Inflammatory macrophage treated with lipopolysaccharide for 4 hours (primary cell): ENCODE data around the gene RHOJ.

ENCODE experiments used
- DNase-seq: peaks from one replicate; pipeline ENCODE4 v3.0.0-alpha.2; 2020

Gene RHOJ

DNA sequence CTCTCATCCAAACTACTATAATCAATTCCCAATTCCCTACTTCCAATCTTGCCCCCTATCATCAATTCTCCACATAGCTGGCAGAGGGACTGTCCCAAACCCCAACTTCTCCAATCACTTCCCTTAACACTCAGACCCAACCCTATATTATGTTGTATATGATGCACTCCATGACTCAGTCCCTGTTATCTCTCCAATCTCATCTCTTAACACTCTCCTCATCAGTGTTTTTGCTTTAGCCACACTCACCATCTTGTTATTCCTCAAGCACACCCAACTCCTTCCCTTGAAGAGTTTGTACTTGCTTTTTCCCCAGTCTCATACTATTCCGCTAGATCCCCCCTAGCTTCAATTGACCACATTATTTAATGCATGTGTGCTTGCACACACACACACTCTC, 4.9 kb downstream of the RHOJ start:
- DNase-seq: no peak

DNA sequence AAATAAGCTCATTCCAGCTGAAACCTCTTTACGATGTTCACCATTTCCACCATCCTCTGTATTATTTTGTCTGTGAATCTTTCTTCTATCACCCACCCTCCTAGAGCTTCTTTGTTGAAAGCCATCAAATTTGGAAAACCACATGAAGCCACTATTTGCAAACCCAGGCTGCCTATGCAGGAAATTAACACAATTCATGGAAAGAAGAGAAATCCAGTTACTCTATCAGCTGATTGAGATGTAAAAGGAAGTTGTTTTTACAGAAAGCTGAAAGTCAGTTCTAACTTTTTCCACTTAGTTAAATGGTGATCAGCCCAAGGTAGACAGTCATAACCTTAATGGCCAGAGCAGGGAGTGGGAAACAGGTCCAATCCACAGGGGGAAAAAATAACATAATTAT, 6.6 kb downstream of the RHOJ start:
- DNase-seq: no peak

DNA sequence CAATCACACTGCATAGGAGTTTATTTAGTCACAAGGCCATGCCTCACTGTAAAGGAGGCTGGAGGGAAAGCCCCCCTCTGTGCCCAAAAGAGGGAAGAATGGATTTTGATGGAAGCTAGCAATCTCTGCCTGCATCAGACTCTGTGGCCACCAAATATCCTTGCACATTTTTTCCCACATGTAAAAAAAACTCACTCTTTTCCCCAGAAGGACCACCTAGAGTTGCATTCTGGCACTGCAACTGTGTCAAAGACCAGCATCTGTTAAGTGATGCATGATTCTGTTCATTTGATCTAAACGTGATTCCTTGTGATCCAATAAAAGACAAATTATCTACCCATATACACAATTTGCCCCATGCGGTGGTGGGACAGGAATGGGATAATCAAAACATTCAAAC, 8.0 kb downstream of the RHOJ start:
- DNase-seq: no peak

DNA sequence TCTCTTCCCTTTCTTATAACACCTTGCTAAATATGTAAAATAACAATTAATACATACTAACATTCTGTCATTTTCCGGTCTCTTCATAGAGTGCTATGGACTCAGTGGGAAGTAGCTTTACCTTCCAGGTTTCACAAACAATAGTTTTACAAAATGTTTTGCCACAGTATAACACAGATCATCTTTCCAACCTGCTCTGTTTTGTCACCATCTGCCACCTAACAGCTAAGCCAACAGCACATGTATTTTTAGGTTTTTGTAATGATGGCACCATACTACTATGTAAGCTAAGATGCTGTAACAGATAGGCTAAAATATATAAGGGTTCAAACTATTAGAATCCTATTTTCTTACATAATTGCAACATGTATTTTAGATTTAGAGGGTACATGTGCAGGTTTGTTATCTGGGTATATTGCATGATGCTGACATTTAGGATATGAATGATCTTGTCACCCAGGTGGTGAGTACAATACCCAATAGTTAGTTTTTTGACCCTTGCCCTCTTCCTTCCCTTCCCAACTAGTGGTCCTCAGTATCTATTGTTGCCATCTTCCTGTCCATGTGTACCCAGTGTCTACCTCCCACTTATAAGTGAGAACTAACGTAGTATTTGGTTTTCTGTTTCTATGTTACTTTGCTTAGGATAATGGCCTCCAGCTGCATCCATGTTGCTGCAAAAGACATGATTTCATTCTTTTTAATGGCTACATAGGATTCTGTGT, 8.7 kb downstream of the RHOJ start:
- DNase-seq: no peak

DNA sequence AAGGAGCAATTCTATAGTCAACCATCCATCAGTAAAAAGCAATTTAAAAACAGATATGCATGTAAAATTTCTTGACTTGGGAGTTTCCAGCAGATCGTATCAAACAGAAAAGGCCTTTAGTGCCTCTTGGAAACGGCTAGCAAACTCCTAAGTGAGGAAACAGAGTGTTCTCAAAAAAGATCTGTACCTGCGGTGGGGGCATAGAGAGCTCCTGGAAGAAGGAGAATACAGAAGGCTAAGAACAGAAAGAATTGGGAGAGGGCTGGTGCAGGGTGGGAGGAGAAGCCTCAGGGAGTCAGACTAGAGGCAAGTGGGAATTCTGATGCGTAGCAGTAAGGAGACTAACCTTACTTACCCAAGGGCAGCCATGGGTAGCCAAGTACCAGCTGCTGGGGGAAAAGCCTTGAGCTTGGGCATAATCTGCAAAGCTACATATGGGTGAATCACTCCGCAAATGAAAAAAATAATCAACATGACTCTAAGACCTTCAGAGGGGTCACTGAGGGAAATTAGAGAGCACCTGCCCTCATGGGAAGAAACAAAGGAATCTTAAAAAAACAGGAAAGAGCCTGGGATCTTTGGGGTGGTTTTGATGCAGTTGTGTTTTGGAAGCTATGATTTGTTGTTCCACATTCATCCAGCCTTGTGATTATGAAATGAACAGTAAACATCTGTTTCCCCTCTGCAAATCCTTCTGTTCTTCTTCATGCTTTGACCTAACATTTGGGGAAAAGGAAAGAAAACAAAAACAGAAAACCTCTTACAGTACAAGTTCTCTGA, 10.4 kb downstream of the RHOJ start:
- no peak for DNase-seq

DNA sequence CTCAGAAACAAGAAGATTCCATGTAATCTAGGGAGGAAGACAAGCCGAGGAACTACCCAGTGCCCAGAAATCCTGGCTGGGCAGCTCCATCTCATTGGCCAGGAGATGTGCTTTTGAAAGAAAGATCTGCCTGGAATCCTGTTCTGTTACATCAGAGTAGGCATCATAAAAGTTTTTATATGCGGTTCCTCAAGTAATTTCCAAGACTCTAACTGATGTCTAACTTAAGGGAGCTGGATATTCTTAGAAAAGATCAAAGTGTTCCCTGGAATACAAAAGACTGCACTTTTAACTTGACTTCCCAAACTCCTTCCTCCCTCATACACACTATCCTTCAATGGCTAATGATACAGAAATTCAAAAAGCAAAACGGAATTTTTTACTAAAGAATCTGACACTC, 16.3 kb downstream of the RHOJ start:
- DNase-seq: no peak

DNA sequence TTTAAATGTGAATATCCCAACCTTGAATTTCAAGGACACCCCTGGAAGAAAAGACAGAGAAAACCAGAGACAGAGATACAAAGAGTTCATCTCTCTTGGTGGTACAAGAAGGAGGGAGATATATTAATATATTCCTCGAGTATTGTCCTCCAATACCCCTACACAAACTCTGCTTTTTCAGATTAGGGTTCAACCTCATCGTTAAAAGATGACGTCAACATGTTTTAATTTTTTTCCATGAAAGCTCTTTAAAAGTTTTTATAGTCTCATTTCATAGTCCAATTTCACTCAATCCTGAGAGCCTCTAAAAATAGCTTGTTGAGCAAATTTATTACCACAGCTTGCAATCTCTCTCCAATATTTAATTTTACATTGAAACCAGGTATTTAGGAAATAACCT, 19.4 kb downstream of the RHOJ start:
- DNase-seq: no peak

DNA sequence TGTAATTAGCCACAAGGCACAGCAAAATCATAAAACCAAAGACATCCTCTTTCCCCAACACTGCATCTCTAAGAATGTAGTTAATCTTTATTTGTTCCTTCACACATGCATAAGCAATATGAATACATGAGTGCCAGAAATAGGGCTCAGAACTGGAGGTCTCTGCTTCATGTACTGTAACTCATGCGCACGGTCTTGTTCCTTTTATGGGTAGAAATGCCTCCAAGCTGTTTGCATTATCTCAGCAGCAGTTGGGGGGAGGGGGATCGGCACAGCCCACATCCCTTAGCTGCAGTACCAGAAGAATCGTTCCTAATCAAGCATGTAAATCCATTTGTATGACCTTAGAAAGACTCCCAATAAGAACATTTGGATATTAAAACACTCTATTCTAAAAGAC, 20.0 kb downstream of the RHOJ start:
- no peak for DNase-seq

DNA sequence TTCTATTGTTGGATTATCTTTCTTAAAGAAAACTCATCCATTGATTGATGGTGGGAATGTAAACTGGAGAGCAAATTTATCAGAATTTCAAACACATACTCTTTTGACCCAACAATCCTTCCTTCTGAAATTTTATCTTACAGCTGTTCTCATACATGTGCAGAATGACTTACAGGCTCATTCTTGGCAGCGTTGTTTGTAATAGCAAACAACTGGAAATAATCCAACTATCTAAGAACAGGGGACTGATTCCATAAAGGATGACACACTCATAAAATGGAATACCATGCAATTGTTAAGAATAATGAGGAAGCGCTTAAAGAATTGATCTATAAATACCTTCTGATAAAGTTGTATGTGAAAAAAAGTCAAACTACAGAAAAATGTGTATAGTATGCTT, 24.0 kb downstream of the RHOJ start:
- DNase-seq: no peak

DNA sequence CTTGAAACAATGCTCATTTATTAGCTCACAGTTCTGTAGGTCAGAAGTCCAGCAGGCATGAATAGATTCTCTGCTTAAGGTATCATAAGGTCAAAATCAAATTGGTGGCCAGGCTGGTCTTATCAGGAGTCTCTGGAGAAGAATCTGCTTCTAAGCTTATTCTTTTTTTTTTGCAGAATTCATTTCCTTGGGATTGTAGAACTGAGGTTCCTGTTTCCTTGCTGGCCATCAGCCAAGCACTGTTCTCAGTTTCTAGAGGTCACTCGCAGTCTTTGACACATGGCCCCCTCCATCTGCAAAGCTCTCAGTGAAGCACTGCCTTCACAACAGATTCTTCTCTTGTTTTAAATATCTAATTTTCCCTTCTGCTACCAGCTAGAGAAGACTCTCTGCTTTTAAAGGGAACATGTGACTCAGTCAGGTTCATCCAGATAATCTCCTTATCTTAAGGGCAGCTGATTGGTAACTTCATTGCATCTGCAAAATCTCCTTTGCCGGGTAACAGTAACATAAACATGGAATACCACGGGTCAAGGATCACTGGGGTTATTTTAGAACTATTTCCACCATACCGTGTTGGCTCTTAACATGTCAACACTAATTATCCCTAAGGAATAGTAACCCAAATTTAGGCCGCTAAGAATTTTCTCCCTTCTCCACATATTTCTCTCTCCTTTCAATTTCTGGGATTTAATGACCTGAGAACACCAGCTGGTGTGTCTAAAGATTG, 25.3 kb downstream of the RHOJ start:
- DNase-seq: no peak

DNA sequence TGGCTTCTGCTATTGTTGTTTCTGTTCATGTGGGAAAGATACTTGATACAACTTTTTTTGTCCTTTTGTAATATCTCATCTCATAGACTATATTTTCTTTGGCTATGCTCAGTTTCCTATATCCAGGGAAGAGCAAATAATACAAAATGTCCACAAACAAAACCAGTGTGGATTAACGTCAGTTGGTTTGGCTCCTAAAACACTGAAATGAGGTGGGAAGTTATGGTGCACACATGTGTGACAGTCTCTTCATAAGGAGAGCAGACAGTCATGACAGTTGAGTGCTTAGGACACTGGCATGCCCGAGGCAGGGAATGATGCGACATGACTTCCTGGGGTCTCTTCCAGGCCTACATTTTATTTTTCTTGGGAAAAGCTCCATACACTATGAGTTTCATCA, 27.5 kb downstream of the RHOJ start:
- DNase-seq: no peak

DNA sequence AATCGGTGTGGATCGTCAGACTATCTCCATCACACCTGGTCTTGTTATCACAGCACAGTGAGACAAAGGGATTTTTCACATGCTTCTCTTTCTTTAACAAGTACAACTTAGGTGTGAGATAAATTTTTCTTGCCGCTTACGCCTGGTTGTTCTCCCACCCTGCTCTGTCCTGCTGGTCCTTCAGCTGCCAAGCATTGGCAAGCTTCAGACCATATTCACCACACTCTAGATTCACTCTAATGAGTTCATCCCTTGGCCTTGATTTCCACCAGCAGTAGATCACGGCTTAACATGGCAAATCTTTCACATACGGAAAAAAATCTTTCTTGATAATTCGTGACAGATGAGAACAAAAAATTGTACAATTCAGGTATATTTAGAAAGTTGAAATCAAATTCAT, 33.5 kb downstream of the RHOJ start:
- DNase-seq: no peak

DNA sequence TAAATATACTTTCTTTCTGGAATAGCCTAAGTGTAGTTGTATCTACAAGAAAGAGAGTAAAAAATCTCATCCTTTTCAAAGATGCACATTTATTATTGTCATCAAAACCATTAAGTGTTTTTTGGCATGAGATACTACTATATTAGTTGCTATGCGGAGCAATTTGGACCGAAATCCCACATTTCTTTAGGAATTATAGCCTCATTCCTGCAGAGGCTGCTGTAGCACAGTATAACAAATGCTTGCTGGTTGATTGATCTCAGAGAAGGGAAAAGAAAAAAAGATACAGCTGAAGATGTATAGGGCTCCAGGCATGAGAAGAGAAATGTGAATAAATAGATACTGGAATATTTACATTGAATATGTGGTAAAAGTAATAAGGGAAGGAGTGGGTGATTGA, 36.0 kb downstream of the RHOJ start:
- DNase-seq: no peak

DNA sequence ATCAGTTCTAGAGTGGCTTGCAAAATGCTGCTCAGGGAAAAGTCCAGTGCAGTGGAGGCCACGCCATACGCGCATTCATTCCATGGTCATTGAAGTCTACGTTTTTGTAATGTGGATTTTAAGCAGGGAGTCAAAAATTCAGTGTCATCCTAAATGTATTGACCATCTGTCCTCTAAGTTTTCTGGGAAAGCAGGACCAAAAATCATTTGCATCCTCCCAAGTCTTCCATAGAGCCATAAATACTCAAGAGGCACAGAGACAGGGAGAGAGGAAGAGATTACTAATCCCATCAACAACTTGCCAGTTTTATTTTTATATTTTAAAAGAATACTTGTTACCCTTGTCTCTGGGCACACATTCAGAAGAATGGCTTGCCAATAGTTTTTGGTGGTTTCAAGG, 36.9 kb downstream of the RHOJ start:
- no peak for DNase-seq

DNA sequence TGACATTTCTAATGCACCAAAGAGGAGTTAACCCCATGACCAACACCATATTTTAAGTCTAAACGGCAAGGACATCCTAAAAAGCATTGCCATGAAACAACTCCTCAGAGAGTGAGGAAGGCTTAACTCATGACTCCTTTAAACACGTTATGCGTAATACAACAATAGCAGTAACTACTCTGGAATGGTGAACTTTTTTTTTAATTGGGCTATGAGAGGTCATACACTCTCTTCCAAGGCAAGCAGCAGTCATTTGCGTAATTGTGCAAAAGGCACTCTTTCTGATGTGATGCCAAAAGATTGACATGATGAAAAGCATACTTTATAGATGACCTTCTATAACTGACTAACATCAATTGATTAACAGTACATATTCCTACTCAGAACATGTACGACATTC, 39.4 kb downstream of the RHOJ start:
- DNase-seq: no peak

DNA sequence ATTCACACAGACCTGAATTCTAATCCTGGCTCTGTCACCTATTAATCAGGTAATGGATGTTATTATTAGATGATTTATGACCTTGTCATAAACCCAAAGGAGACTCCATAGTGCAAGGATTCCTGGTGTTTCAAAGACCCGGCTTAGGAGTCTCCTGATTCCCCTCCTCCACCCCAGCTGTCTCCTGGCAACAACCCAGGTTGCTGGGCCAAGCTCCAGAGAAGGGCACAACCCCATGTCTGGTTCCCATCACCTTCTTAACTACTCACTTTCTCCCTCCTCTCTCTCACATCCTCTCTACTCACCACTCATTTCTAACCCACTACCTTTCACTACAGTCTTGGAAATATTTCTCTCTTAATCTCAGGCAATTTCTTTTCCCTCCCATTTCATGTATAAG, 41.6 kb downstream of the RHOJ start:
- no peak for DNase-seq

DNA sequence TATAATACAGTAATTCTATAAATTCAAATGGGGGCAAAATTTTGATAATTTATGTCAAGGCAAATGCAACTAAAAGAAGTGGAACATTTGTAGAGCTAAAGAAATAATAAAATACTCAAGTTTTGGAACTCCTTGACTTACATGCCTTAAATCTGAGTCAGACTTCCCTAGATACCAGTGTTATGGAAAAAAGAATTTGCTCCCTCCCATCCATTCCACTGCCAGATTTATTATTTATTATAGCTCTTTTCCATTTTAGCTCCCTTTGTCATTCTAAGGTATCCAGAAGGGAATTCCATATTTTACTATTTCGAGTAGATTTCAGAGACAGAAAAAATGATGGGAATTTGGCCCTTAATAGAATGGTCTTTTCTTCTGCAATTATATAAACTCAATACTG, 44.0 kb downstream of the RHOJ start:
- DNase-seq: no peak

DNA sequence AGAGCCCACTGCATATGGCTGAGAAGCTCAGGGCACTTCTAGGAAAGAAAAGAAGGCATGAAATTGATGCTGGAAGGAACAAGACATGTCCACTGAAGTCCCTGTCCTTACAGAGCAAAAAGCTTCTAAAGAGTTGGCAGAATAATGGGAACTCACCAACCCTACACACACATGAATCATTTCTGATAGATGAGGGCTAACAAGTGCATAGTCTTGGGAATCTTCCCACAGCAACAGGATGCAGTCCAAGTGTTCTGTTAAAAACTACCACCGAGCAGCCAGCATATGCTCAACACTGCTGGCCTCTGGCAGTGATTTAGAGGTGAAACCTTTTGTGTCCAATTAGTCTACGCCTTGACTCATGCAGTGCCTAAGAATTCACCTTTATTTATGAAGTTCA, 44.8 kb downstream of the RHOJ start:
- DNase-seq: no peak

DNA sequence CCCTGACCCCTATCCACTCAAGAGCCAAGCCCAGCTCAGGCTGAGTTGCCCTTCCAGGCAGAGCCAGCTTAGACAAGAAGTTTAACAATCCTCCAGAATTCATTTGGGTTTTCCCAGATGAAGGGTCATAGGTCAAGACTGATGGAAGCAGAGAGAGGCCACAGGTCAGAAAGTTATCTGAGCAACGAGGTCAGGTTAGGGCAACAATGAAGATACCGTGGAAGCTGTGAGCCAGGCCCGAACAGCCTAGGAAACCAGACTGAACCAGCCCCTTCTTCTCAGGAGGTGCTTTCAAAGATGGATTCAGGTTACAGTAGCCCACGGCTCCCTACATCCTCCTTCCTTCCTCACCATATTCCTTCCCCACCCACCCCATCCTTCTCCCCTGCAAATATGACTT, 53.1 kb downstream of the RHOJ start:
- no peak for DNase-seq

DNA sequence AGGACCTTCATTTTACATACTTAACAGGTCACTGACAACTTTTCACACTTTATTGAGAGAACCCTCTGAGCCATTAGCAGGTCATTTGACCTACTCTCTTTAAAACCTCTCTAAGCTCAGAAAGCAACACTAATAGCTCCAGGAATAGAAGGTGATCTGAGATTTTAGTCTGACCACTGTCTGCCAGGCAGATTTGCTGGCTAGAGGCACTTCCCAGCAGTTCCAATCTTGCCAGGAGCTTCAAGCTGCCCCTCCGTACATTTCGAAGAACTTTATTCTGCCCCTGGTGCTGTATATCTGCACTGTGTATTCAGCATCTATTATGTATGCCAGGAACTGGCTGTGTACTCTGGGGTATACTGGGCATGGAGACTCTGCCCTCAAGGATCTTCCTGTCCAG, 58.2 kb downstream of the RHOJ start:
- no peak for DNase-seq

DNA sequence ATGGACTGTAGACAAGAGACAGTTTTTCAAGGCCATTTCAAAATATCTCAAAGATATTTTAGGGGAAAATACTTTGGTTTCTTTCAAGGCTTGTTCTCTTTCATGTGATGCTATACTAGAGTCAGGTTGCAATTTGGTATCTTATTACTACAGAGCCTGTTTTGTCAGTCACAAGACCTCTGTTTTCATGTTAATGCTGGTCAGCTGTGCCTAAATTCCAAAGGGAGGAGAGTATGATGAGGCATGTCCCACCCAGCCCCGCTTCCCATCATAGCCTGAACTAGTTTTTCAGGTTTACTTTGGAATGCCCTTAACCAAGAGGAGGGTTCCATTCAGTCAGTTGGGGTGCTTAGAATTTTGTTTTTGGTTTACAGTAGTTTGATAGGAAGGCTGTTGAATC, 61.9 kb downstream of the RHOJ start:
- DNase-seq: no peak

DNA sequence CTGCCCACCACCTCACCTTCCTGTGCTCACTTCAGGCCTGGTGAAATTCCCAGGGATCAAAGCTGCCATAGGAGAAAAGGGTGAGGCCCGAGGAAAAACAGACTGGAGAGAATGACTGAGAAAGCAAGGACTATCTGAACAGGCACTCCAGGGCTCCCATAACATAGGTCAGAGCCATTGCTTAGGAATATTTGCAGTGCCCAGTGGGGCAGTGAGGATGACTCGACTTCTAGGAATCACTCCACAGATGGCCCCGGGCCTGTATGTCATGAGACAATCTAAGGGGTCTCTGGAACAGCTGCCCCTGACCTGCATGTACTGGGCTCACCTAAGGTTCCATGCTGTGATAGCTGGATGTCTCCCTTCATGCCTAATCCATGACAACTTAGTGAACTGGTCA, 62.9 kb downstream of the RHOJ start:
- no peak for DNase-seq

DNA sequence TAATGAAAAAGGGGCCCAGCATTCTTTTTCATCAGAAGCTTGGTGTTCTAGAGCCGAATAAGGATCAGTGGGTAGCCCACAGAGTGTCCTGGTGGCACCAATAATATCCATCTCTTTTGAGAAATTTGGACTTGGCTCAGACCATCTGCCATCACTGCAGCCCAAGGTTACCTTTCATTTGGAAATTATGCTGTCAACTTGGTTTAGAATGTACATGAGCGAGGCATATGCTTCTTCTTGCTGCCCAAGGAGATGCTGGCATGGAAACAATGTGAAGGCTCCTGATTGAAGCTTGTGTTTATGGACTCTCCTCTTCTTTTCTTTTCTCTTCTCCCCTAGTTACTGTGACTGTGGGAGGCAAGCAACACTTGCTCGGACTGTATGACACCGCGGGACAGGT, 64.5 kb downstream of the RHOJ start:
- no peak for DNase-seq

DNA sequence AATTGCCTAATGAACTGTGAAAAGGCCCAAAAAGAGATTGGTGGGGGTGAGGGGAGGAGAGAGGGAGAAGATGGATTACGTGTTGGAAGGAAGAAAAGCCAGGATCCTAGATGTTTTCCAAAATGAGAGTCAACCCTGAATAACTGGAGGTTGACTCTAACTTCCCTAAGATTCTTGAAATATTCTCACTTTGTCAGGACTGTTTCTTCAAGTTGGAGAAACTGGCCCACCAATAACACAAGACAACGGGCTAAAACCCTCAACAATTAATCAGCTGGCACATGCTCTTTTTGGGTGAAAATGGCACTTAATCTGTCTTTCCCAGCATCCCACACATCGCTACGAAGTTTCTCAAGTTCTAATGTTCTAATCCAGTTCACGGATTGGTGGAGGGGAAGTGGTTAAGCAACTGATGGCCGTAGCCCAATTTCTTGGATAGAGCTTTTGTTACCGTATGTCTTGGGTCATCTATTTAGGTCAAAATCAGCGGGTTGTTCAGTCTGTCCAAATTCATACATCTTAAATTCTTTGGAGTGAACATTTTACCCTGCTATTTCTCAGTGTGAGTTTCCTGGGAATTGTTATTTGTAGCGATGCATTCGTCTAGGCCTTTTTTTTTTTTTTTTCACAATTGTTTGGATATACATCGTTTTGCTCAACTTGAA, 65.5 kb downstream of the RHOJ start:
- DNase-seq: no peak
